HCT116 (cell line): ENCODE measurements around the gene SNRNP35. TPM values are rescaled to one million over a fixed set of nuclear protein-coding genes. Genes with fewer than 3 reads are reported as not detected.
"Not testable (repeated sequence)": the region's sequence is repeated elsewhere in the genome, so short reads cannot be mapped to it uniquely, and the experiment has no call there.

Experiments used
- ATAC-seq: fragments of 200-7000 bp; cut with Tn5 transposase; 2 replicates; pipeline ENCODE4 v1.9.1; 2020; ENCODE audit warnings: mild to moderate bottlenecking, moderate library complexity
- BruUV-seq: library from RNA; stranded (reverse); fragments of 400-500 nt; replicated peaks from 2 replicates; lab custom pipeline; 2021; lab: Mats Ljungman, UMichigan
- CTCF ChIA-PET: fragments of 300-600 bp; sonication (Branson Sonifier 250); formaldehyde crosslinking; loops from one replicate; lab custom pipeline; 2021; ENCODE audit warnings: antibody characterized with exemption; lab: Charles Lee
- POLR2A ChIA-PET: fragments of 300-600, 350-600 bp; sonication (Branson Sonifier 250); formaldehyde crosslinking; loops from one replicate; lab custom pipeline; 2021; ENCODE audit warnings: antibody characterized with exemption; lab: Charles Lee
- RAD21 ChIA-PET, 2 experiments: fragments of 300-600 bp; sonication (Branson Sonifier 250); formaldehyde crosslinking; loops; one replicate each; lab custom pipeline; 2023; ENCODE audit warnings: low total read pairs in 2 of 2; ENCODE audit not compliant: uncharacterized antibody in 2 of 2, unreplicated experiment in 2 of 2, low non-redundant PET in 1 of 2; lab: Charles Lee
- DNase-seq: peaks from one replicate; pipeline ENCODE4 v3.0.0-alpha.2; 2010; ENCODE audit warnings: low read depth, low spot score
- H2AFZ ChIP-seq: fragments of 200-600 bp; shearing (Covaris generic), sonication (generic); 2 replicates; pipeline ENCODE4 v1.6.1; 2017; ENCODE audit warnings: low read depth, mixed run types, mixed read lengths, antibody characterized with exemption, low read length; ENCODE audit not compliant: poor library complexity, severe bottlenecking
- H3K27ac ChIP-seq: 2 replicates; pipeline ENCODE4 v1.5.1; 2012; ENCODE audit warnings: low read depth, low read length
- H3K27me3 ChIP-seq: fragments of 200-600 bp; sonication (generic); 2 replicates; pipeline ENCODE4 v1.6.1; 2016; ENCODE audit warnings: mixed run types, low read length, mixed read lengths; ENCODE audit not compliant: insufficient read depth
- H3K36me3 ChIP-seq, 2 experiments: fragments of 200-500 bp in 1 of 2; fragments of 200-600 bp in 1 of 2; sonication (Bioruptor generic) in 1 of 2; sonication (generic) in 1 of 2; 2 replicates each; pipeline versions ENCODE4 v1.5.1 to v1.6.1; 2014 to 2016; ENCODE audit warnings: low read length in 2 of 2, inconsistent platforms in 1 of 2, mixed read lengths in 1 of 2, mixed run types in 1 of 2; ENCODE audit not compliant: insufficient read depth in 2 of 2, control insufficient read depth in 1 of 2
- H3K4me1 ChIP-seq, 2 experiments: fragments of 200-600 bp in 1 of 2; sonication (generic) in 1 of 2; 2 replicates each; pipeline versions ENCODE4 v1.5.1 to v1.6.1; 2012 to 2017; ENCODE audit warnings: low read length in 2 of 2, inconsistent platforms in 1 of 2, mild to moderate bottlenecking in 1 of 2, mixed read lengths in 1 of 2, mixed run types in 1 of 2, moderate library complexity in 1 of 2; ENCODE audit not compliant: insufficient read depth in 2 of 2, control insufficient read depth in 1 of 2
- H3K4me2 ChIP-seq: fragments of 200-600 bp; sonication (generic); 2 replicates; pipeline ENCODE4 v1.6.1; 2017; ENCODE audit warnings: mixed run types, low read length, mixed read lengths
- H3K4me3 ChIP-seq, 2 experiments: fragments of 200-600 bp in 1 of 2; sonication (generic) in 1 of 2; replicated peaks in 1 of 2; 2 replicates each; pipeline ENCODE4 v1.5.1; 2011 to 2016; ENCODE audit warnings: low read length in 2 of 2, control low read depth in 1 of 2, low read depth in 1 of 2, mild to moderate bottlenecking in 1 of 2, mixed read lengths in 1 of 2, mixed run types in 1 of 2
- H3K79me2 ChIP-seq: fragments of 200-600 bp; sonication (generic); 2 replicates; pipeline ENCODE4 v1.6.1; 2017; ENCODE audit warnings: mild to moderate bottlenecking, mixed run types, low read length, moderate library complexity, mixed read lengths; ENCODE audit not compliant: insufficient read depth
- H3K9ac ChIP-seq: fragments of 200-600 bp; sonication (generic); 2 replicates; pipeline ENCODE4 v1.6.1; 2016; ENCODE audit warnings: low read length, mixed read lengths
- H3K9me2 ChIP-seq: fragments of 200-600 bp; sonication (generic), shearing (Covaris generic); 2 replicates; pipeline ENCODE4 v1.6.1; 2017; ENCODE audit warnings: mixed run types, mild to moderate bottlenecking, moderate library complexity; ENCODE audit not compliant: insufficient read depth
- H3K9me3 ChIP-seq, 2 experiments: fragments of 200-500 bp in 1 of 2; fragments of 200-600 bp in 1 of 2; sonication (Bioruptor generic) in 1 of 2; sonication (generic) in 1 of 2; 2 replicates each; pipeline ENCODE4 v1.6.1; 2014 to 2017; ENCODE audit warnings: low read length in 2 of 2, mixed read lengths in 2 of 2, inconsistent platforms in 1 of 2, low read depth in 1 of 2, mild to moderate bottlenecking in 1 of 2, mixed run types in 1 of 2, moderate library complexity in 1 of 2; ENCODE audit not compliant: control insufficient read depth in 1 of 2, insufficient read depth in 1 of 2
- H4K20me1 ChIP-seq: fragments of 200-600 bp; sonication (generic), shearing (Covaris generic); 2 replicates; pipeline ENCODE4 v1.6.1; 2017; ENCODE audit warnings: mixed run types, mild to moderate bottlenecking, moderate library complexity; ENCODE audit not compliant: insufficient read depth
- CBX3 ChIP-seq: IDR thresholded peaks from 2 replicates; pipeline ENCODE4 v1.6.1; 2012; ENCODE audit warnings: low read depth
- CEBPB ChIP-seq: IDR thresholded peaks from 2 replicates; pipeline ENCODE4 v1.6.1; 2012; ENCODE audit warnings: low read depth
- EZH2 ChIP-seq: fragments of 200-600 bp; sonication (generic); IDR thresholded peaks from 2 replicates; pipeline ENCODE4 v1.6.1; 2017; ENCODE audit warnings: antibody characterized with exemption, mixed run types
- EZH2phosphoT487 ChIP-seq: fragments of 200-600 bp; IDR thresholded peaks from 2 replicates; pipeline ENCODE4 v1.6.1; 2018; ENCODE audit warnings: antibody characterized with exemption, borderline replicate concordance
- FOSL1 ChIP-seq: IDR thresholded peaks from 2 replicates; pipeline ENCODE4 v1.6.1; 2012; ENCODE audit warnings: low read depth
- POLR2AphosphoS5 ChIP-seq: IDR thresholded peaks from 2 replicates; pipeline ENCODE4 v1.6.1; 2011; ENCODE audit warnings: mild to moderate bottlenecking, low read depth, low read length, moderate library complexity
- RAD21 ChIP-seq: IDR thresholded peaks from 2 replicates; pipeline ENCODE4 v1.6.1; 2012; ENCODE audit warnings: low read depth, mild to moderate bottlenecking
- SP1 ChIP-seq: IDR thresholded peaks from 2 replicates; pipeline ENCODE4 v1.6.1; 2012; ENCODE audit warnings: low read depth
- ZNF274 ChIP-seq: fragments of 200-500 bp; sonication (Bioruptor generic); IDR thresholded peaks from 2 replicates; pipeline ENCODE4 v1.6.1; 2014; ENCODE audit warnings: mild to moderate bottlenecking, low read depth, low read length, inconsistent platforms
- intact Hi-C: fragments of 100-400 bp; cut with micrococcal nuclease; formaldehyde crosslinking; loops from 2 replicates; pipeline ENCODE4 v1.10.0; 2022
- total RNA-seq: library from RNA; stranded (reverse); gene quantifications from one replicate; pipeline ENCODE4 v1.2.1, GENCODE V29; 2021; ENCODE audit not compliant: unreplicated experiment
- TF ChIP-seq, protein P1 (sequence below), 3 experiments: fragments of 200-600 bp in 1 of 3; sonication (generic) in 1 of 3; IDR thresholded peaks in 2 of 3; conservative IDR thresholded peaks in 1 of 3; 2 replicates each; pipeline ENCODE4 v1.5.1; 2012 to 2017; ENCODE audit warnings: low read depth in 2 of 3, low read length in 2 of 3, antibody characterized with exemption in 1 of 3, borderline replicate concordance in 1 of 3, control low read depth in 1 of 3, mild to moderate bottlenecking in 1 of 3, mixed read lengths in 1 of 3, mixed run types in 1 of 3, moderate library complexity in 1 of 3; ENCODE audit not compliant: insufficient read depth in 1 of 3
- TF ChIP-seq, protein P2 (sequence below): IDR thresholded peaks from 2 replicates; pipeline ENCODE4 v1.6.1; 2011; ENCODE audit warnings: mild to moderate bottlenecking, low read length, moderate library complexity; ENCODE audit not compliant: insufficient replicate concordance; ENCODE audit errors: extremely low read depth
- TF ChIP-seq, protein P3 (sequence below): IDR thresholded peaks from 2 replicates; pipeline ENCODE4 v1.6.1; 2012

SNRNP35 gene
- total RNA-seq, 1 experiment from 2014 or later = 12.4 TPM

DNA sequence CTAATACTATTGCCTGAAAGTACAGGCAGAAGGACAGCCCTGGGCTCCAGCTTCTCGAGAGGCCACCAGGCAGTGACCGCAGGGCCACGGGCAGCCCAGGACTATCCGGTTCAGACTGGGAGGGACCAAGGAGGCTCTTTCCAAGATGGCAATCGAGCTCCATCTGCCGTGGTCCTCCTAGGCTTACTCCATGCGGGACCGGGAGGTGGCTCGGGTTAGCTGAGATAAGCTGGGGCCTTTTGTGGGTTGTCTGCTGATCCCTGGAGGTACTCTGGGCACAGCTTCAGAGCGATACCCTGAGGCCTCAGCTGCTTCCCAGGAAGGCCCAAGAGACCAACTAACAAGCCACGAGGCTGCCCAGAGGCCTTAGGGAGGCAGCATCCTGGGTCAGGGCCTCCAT lies 33.1 kb downstream of the SNRNP35 start (continued):
- TF ChIP-seq CBX3 (no peak), EZH2phosphoT487 (no peak), CEBPB (no peak), ZNF274 (no peak)
- TF ChIP-seq, protein P1, sequence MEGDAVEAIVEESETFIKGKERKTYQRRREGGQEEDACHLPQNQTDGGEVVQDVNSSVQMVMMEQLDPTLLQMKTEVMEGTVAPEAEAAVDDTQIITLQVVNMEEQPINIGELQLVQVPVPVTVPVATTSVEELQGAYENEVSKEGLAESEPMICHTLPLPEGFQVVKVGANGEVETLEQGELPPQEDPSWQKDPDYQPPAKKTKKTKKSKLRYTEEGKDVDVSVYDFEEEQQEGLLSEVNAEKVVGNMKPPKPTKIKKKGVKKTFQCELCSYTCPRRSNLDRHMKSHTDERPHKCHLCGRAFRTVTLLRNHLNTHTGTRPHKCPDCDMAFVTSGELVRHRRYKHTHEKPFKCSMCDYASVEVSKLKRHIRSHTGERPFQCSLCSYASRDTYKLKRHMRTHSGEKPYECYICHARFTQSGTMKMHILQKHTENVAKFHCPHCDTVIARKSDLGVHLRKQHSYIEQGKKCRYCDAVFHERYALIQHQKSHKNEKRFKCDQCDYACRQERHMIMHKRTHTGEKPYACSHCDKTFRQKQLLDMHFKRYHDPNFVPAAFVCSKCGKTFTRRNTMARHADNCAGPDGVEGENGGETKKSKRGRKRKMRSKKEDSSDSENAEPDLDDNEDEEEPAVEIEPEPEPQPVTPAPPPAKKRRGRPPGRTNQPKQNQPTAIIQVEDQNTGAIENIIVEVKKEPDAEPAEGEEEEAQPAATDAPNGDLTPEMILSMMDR (IDR thresholded peaks at IDR 0.05 in 2 of 3, conservative IDR thresholded peaks at IDR 0.05 in 1 of 3; ENCODE audit: borderline replicate concordance in 1 of 3, insufficient read depth in 1 of 3, low read depth in 2 of 3, low read length in 2 of 3) = no peak
- TF ChIP-seq, protein P2, sequence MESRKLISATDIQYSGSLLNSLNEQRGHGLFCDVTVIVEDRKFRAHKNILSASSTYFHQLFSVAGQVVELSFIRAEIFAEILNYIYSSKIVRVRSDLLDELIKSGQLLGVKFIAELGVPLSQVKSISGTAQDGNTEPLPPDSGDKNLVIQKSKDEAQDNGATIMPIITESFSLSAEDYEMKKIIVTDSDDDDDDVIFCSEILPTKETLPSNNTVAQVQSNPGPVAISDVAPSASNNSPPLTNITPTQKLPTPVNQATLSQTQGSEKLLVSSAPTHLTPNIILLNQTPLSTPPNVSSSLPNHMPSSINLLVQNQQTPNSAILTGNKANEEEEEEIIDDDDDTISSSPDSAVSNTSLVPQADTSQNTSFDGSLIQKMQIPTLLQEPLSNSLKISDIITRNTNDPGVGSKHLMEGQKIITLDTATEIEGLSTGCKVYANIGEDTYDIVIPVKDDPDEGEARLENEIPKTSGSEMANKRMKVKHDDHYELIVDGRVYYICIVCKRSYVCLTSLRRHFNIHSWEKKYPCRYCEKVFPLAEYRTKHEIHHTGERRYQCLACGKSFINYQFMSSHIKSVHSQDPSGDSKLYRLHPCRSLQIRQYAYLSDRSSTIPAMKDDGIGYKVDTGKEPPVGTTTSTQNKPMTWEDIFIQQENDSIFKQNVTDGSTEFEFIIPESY = no peak
- TF ChIP-seq, protein P3, sequence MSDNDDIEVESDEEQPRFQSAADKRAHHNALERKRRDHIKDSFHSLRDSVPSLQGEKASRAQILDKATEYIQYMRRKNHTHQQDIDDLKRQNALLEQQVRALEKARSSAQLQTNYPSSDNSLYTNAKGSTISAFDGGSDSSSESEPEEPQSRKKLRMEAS = no peak
- TF ChIP-seq, all 23 proteins: peak for 0

DNA sequence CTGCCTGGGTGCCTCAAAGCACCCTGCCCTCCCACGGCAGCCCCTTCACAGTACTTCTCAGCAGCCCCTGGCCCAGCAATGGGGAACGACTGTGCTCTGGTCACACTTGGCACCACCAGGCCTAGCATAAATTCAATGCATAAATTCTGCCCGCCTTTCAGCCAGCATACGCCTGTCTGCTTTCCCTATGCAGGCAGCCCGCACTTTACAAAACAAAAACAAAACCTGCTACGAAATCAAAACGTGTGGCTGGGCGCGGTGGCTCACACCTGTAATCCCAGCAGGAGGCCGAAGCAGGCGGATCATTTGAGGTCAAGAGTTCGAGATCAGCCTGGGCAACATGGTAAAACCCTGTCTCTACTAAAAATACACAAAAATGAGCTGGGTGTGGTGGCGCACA lies 33.5 kb downstream of the SNRNP35 start:
- CTCF ChIA-PET = no interaction called here
- no peak for ATAC-seq
- no peaks in the 10 kb centered on the region for H3K9me3 ChIP-seq
- no peaks in the 10 kb centered on the region for H3K4me1 ChIP-seq
- no peaks in the 10 kb centered on the region for H4K20me1 ChIP-seq
- no peaks in the 10 kb centered on the region for H3K27me3 ChIP-seq
- POLR2A ChIA-PET = no interaction called here
- H3K79me2 ChIP-seq = no peaks in the 10 kb centered on the region
- H2AFZ ChIP-seq = no peak overlapping the region
- H3K9me2 ChIP-seq = no peaks in the 10 kb centered on the region
- RAD21 ChIA-PET = no interaction called here
- H3K36me3 ChIP-seq = no peaks in the 10 kb centered on the region; a peak in 1 of 4 replicates
- H3K27ac ChIP-seq = no peak overlapping the region
- BruUV-seq = no TSS peak
- intact Hi-C loops = no loop called here
- no peak overlapping the region for H3K9ac ChIP-seq
- no peak overlapping the region for H3K4me3 ChIP-seq
- no peak overlapping the region for H3K4me2 ChIP-seq
- TF ChIP-seq POLR2AphosphoS5 (no peak), CEBPB (no peak), EZH2 (no peak), EZH2phosphoT487 (no peak), SP1 (no peak), RAD21 (no peak), ZNF274 (no peak), FOSL1 (no peak)
- TF ChIP-seq, all 23 proteins: peak for 0
- DNase-seq = no peak

DNA sequence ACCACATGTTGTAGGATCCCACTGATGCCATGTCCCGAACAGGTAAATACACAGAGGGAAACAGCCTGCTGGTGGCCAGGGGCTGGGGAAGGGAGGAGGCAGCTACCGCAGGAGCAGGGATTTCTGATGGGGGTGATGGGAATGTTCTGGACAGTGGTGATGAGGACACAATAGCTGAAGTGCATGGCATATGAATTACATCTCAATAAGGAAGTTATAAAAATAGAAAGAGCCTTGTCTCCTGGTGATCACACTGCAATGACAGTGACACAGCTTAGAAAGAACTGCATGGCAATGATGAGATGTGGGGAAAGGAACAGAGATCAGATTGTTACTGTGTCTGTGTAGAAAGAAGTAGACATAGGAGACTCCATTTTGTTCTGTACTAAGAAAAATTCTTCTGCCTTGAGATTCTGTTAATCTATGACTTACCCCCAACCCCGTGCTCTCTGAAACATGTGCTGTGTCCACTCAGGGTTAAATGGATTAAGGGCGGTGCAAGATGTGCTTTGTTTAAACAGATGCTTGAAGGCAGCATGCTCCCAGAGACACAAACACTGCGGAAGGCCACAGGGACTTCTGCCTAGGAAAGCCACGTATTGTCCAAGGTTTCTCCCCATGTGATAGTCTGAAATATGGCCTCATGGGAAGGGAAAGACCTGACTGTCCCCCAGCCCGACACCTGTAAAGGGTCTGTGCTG lies 34.5 kb downstream of the SNRNP35 start:
- H3K4me3 ChIP-seq, H3K9me3 ChIP-seq, H3K27ac ChIP-seq, POLR2A ChIA-PET, H3K36me3 ChIP-seq, H3K79me2 ChIP-seq, BruUV-seq, H2AFZ ChIP-seq, H3K9me2 ChIP-seq, H3K4me1 ChIP-seq, RAD21 ChIA-PET, H3K4me2 ChIP-seq, ATAC-seq, H4K20me1 ChIP-seq, H3K9ac ChIP-seq, CTCF ChIA-PET, H3K27me3 ChIP-seq, intact Hi-C loops, DNase-seq: not testable (repeated sequence)
